Endothelial cell of umbilical vein (primary cell): Measurements from ENCODE around the gene CARD10. TPM values are rescaled to one million over a fixed set of nuclear protein-coding genes. Genes with fewer than 3 reads are reported as not detected.

Source experiments
- BruUV-seq: library from RNA; stranded (reverse); fragments of 400-500 nt; replicated peaks from 2 replicates; lab custom pipeline; 2021; lab: Mats Ljungman, UMichigan
- CTCF ChIA-PET: fragments of 300-600, 350-600 bp; sonication (Branson Sonifier 250); formaldehyde crosslinking; loops from one replicate; lab custom pipeline; 2021; ENCODE audit warnings: antibody characterized with exemption, inconsistent platforms; lab: Charles Lee
- POLR2A ChIA-PET: fragments of 300-600, 350-600 bp; sonication (Branson Sonifier 250); formaldehyde crosslinking; loops from one replicate; lab custom pipeline; 2021; ENCODE audit warnings: antibody characterized with exemption, inconsistent platforms; lab: Charles Lee
- DNase-seq: peaks from one replicate; pipeline ENCODE4 v3.0.0-alpha.2; 2011; ENCODE audit warnings: low read depth, low spot score
- FAIRE-seq: peaks from 2 replicates; lab custom pipeline; 2011; peaks lifted over from hg19 to GRCh38; lab: Jason Lieb, UNC
- H2AFZ ChIP-seq: 2 replicates; pipeline ENCODE4 v1.6.0; 2012; ENCODE audit warnings: low read depth, low read length, control low read depth, inconsistent platforms
- H3K27ac ChIP-seq: 2 replicates; pipeline ENCODE4 v1.5.1; 2011; ENCODE audit warnings: low read depth, mild to moderate bottlenecking, control low read depth, low read length, moderate library complexity; ENCODE audit not compliant: insufficient read depth
- H3K27me3 ChIP-seq, 2 experiments: 2 replicates each; pipeline versions ENCODE4 v1.6.0 to v1.6.1; 2011; ENCODE audit warnings: low read length in 2 of 2, mixed read lengths in 1 of 2; ENCODE audit not compliant: control insufficient read depth in 2 of 2, insufficient read depth in 2 of 2
- H3K36me3 ChIP-seq, 2 experiments: 2 replicates in 1 of 2; 3 replicates in 1 of 2; pipeline ENCODE4 v1.5.1; 2011; ENCODE audit warnings: low read length in 2 of 2, mild to moderate bottlenecking in 1 of 2, moderate library complexity in 1 of 2; ENCODE audit not compliant: control insufficient read depth in 2 of 2, insufficient read depth in 2 of 2; ENCODE audit errors: extremely low read depth in 1 of 2
- H3K4me1 ChIP-seq: 3 replicates; pipeline ENCODE4 v1.5.1; 2011; ENCODE audit warnings: mild to moderate bottlenecking, low read length; ENCODE audit not compliant: control insufficient read depth, insufficient read depth; ENCODE audit errors: extremely low read depth
- H3K4me2 ChIP-seq: 2 replicates; pipeline ENCODE4 v1.6.1; 2011; ENCODE audit warnings: low read length, control low read depth, mixed read lengths; ENCODE audit not compliant: insufficient read depth
- H3K4me3 ChIP-seq, 3 experiments: fragments of 200-600 bp in 1 of 3; sonication (generic), shearing (Covaris generic) in 1 of 3; replicated peaks in 1 of 3; 2 replicates each; pipeline ENCODE4 v1.5.1; 2011 to 2016; ENCODE audit warnings: control low read depth in 3 of 3, low read length in 3 of 3, mild to moderate bottlenecking in 2 of 3, inconsistent platforms in 1 of 3, low read depth in 1 of 3, moderate library complexity in 1 of 3; ENCODE audit not compliant: insufficient read depth in 1 of 3
- H3K79me2 ChIP-seq: 2 replicates; pipeline ENCODE4 v1.6.0; 2012; ENCODE audit warnings: low read length, inconsistent platforms; ENCODE audit not compliant: control insufficient read depth, insufficient read depth
- H3K9ac ChIP-seq: replicated peaks from 2 replicates; pipeline ENCODE3; 2011; ENCODE audit warnings: low read length, control low read depth; ENCODE audit not compliant: insufficient read depth; ENCODE audit errors: extremely low read depth
- H3K9me1 ChIP-seq: replicated peaks from 3 replicates; pipeline ENCODE4 v1.6.0; 2011; ENCODE audit warnings: mild to moderate bottlenecking, low read length; ENCODE audit not compliant: control insufficient read depth, insufficient read depth; ENCODE audit errors: extremely low read depth
- H3K9me3 ChIP-seq: replicated peaks from 2 replicates; pipeline ENCODE4 v1.5.1; 2012; ENCODE audit warnings: low read length, inconsistent platforms; ENCODE audit not compliant: control insufficient read depth, insufficient read depth
- H4K20me1 ChIP-seq: replicated peaks from 2 replicates; pipeline ENCODE3; 2011; ENCODE audit warnings: mild to moderate bottlenecking, low read length; ENCODE audit not compliant: control insufficient read depth, insufficient read depth; ENCODE audit errors: extremely low read depth
- CTCF ChIP-seq, 2 donors: IDR thresholded peaks; 1 replicate in 1 of 2; 2 replicates in 1 of 2; pipeline ENCODE4 v1.5.1; 2011; ENCODE audit warnings: low read length in 2 of 2, mild to moderate bottlenecking in 2 of 2, moderate library complexity in 2 of 2, control low read depth in 1 of 2, inconsistent platforms in 1 of 2, low read depth in 1 of 2; ENCODE audit not compliant: insufficient read depth in 1 of 2; ENCODE audit errors: extremely low read depth in 1 of 2
- EZH2 ChIP-seq: IDR thresholded peaks from 2 replicates; pipeline ENCODE4 v1.6.1; 2012; ENCODE audit warnings: borderline replicate concordance, low read depth, mild to moderate bottlenecking, moderate library complexity, low read length, inconsistent platforms; ENCODE audit not compliant: severe bottlenecking
- FOS ChIP-seq: IDR thresholded peaks from 2 replicates; pipeline ENCODE4 v1.6.1; 2011; ENCODE audit warnings: mild to moderate bottlenecking, low read length, moderate library complexity, borderline replicate concordance; ENCODE audit not compliant: insufficient read depth
- JUN ChIP-seq: IDR thresholded peaks from 2 replicates; pipeline ENCODE4 v1.6.1; 2011; ENCODE audit warnings: borderline replicate concordance, low read depth; ENCODE audit not compliant: insufficient read length, insufficient read depth
- MAX ChIP-seq: IDR thresholded peaks from 2 replicates; pipeline ENCODE4 v1.6.1; 2011; ENCODE audit not compliant: insufficient read depth, insufficient read length
- MYC ChIP-seq: IDR thresholded peaks from one replicate; pipeline ENCODE4 v1.6.1; 2011; ENCODE audit warnings: mild to moderate bottlenecking, low read depth, low read length
- POLR2A ChIP-seq: IDR thresholded peaks from 2 replicates; pipeline ENCODE4 v1.6.1; 2012; ENCODE audit warnings: low read depth, mild to moderate bottlenecking, control low read depth, low read length
- POLR2AphosphoS5 ChIP-seq: IDR thresholded peaks from 2 replicates; pipeline ENCODE4 v1.6.1; 2012; ENCODE audit warnings: low read depth, mild to moderate bottlenecking, control low read depth, low read length, moderate library complexity; ENCODE audit not compliant: insufficient read depth
- dilution Hi-C: fragments of 300-500 bp; cut with MboI; formaldehyde crosslinking; loops from one replicate; pipeline ENCODE4 v1.15.0; 2019; ENCODE audit warnings: low sequenced_read_pairs; ENCODE audit not compliant: extremely low pct_ligation_motif_present
- intact Hi-C: fragments of 100-400 bp; cut with micrococcal nuclease; formaldehyde crosslinking; loops from one replicate; pipeline ENCODE4 v1.10.0; 2022
- polyA plus RNA-seq, 4 experiments: library from polyadenylated mRNA; depleted of rRNA in 3 of 4; stranded (reverse) in 3 of 4; unstranded in 1 of 4; fragments of >200 nt; gene quantifications; 2 replicates each; pipeline versions ENCODE4 v1.2.1 to v1.2.3, GENCODE V29; 2011 to 2012; ENCODE audit warnings: missing spikeins in 1 of 4
- total RNA-seq: library from RNA; stranded (reverse); gene quantifications from 2 replicates; pipeline ENCODE4 v1.2.3, GENCODE V29; 2021

The CARD10 gene
- total and polyA plus RNA-seq, 2 donors (not counting 3 experiments of a cell fraction or from before 2014, with no cell fraction given) = 36.1 to 39.5 TPM

- Histone ChIP-seq H3K36me3 (no peaks in the 10 kb centered on the region), H4K20me1 (no peaks in the 10 kb centered on the region), H3K27ac (no peak overlapping the region), H3K4me2 (no peak overlapping the region), H3K9me3 (no peaks in the 10 kb centered on the region), H3K4me3 (no peak overlapping the region), H3K4me1 (peaks cover 3% of the 10 kb centered on the region), H3K9ac (no peak overlapping the region), H3K9me1 (no peaks in the 10 kb centered on the region), H3K27me3 (peaks cover 0 to 2% of the 10 kb centered on the region in 2 experiments), H2AFZ (no peak overlapping the region), H3K79me2 (no peaks in the 10 kb centered on the region)
- intact Hi-C loops = no loop called here
- TF ChIP-seq EZH2 = no peak
- no peak for TF ChIP-seq MAX
- no peak for TF ChIP-seq POLR2A
- no peak for TF ChIP-seq MYC
- TF ChIP-seq POLR2AphosphoS5 = no peak
- no peak for TF ChIP-seq FOS
- TF ChIP-seq JUN = no peak
- TF ChIP-seq CTCF (IDR thresholded peaks at IDR 0.05; ENCODE audit: extremely low read depth in 1 of 2, insufficient read depth in 1 of 2, low read depth in 1 of 2, low read length in 2 of 2) = no peak
- dilution Hi-C loops = no loop called here
- FAIRE-seq = no peak
- CTCF ChIA-PET = no interaction called here
- DNase-seq = no peak
- POLR2A ChIA-PET = no interaction called here
- no TSS peak for BruUV-seq
These were observed 73.7 kb downstream of the CARD10 start for GRCh38 chr22:37445501-37445900.
